GM19240 (cell line): ENCODE measurements around the gene BMPR1B.

Experiments
- DNase-seq: peaks from one replicate; pipeline ENCODE4 v3.0.0; 2011; ENCODE audit warnings: low spot score; ENCODE audit not compliant: insufficient read length

Gene BMPR1B

DNA sequence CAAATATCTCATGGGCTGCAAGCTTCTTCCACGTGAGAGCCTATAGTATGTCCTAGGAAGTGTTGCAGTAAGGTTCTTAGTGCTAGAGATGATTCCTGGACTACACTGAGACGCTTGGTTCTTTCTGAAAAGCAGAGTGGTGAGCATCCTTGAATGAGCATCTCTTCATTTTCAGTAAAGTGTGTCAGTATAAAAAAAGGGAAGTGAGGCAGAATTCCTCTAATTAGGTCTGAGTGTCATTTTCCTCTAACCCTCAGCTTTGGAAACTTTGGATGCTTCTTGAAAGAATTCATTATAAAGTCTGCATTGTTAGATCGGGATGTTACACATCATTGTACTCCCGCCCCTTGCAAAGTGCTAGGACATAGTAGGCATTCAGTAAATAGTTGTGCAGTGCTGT, 5.2 kb downstream of the BMPR1B start:
- no peak for DNase-seq

DNA sequence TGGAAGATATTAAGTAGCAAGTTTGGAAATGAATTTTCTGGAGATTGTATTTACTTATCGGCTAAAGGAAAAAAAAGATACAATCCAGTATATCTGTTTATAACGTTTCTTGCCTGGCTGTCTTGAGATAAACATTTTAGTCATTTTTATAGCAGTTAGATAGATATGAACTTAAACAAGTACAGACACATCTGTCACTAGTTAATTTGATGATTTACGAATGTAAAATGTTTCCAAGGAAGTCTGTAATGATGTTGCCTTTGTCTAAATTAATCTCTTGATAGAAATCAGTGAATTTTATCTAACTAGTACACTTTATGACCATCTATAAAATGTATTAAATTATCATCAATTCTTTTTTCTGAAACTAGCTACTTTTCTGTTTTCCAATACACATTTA, 5.7 kb downstream of the BMPR1B start:
- DNase-seq, result no peak

DNA sequence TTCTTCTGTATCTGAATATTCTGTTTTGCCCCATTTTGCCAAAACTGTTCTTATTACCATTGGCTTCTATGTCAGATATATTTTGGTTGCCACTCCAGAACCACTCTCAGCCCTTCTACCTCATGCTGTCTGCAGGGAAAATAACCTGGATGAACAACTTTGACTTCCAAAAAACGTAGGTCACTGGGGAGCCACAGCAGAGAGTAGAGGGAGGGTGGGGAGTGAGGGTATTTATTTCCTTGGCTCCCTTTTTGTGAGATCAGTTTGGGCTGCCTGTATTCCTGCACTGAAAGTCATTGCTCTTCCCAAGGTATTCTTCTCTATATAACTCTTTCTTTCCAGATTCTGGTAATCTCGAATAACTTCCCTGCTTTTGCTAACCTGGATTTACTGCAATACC, 6.3 kb downstream of the BMPR1B start:
- DNase-seq, result no peak

DNA sequence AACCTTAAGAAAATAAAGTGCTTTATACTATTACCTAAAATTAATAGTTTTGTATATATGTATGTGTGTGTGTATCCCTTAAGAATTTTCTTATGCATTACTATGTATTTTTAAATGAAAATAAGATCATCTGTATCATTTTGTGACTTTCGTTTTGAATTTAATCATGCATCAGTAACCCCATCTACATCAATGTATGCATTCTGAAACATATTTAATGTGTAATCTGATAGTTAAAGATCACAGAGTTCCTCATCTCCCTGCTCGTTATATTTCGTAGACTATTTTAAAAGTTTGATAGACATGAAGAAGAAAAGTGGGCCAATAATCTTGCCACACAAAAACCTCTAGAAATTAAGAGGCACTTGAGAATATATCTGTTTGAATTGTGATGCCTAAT, 7.4 kb downstream of the BMPR1B start:
- DNase-seq, result no peak

DNA sequence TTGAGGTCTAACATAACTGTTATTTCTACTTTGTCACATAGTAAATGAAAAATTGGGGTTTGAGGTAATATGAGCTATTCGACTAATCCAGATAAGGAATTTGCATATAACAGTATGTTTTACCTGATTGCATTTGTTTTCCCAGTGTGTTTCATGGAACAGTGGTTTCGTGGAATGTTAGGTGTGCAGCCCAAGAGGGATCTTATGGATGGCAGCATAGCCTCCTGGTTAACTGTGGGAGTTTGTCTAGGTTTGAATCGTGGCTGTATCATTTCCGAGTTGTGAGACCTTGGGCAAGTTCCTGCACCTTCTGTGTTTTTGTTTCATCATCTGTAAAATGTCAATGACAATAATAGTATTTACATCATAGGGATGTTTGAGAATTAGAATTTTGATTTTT, 7.9 kb downstream of the BMPR1B start:
- no peak for DNase-seq

DNA sequence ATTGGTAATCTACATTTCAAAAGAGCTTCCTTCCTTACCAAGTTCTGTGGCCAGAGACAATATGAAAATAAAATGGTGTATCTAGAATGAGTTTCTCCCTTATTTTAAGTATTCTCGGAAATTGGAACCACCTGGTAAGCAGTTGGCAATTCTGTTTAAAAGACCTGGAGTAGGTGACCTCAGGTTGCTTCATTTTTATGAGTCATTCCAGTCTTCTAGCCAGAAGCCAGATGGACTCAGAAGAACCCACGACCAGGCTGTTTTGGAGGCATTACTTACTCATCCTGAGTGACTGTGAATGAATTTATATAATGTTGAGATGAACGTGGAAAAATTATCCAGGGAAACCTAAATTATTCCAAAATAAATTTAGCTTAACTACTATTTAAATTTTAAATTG, 9.1 kb downstream of the BMPR1B start:
- no peak for DNase-seq

DNA sequence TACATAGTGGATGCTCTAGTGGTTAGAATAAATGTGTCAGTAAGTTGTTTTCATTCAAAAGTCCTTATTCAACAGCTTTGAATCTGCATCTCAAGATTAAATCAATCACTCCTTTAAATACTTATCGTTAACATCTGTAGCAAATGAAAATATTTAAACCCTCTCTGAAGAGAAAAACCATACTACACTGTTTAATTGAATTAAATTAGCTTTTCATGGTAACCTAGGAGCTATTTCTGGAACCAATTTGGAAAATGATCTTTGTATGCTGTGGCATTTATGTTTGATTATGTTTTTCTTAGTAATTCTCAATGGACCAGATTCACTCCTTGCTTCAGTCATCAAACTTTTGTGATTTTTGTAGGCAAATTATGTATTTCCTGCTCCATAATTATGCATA, 9.7 kb downstream of the BMPR1B start:
- no peak for DNase-seq

DNA sequence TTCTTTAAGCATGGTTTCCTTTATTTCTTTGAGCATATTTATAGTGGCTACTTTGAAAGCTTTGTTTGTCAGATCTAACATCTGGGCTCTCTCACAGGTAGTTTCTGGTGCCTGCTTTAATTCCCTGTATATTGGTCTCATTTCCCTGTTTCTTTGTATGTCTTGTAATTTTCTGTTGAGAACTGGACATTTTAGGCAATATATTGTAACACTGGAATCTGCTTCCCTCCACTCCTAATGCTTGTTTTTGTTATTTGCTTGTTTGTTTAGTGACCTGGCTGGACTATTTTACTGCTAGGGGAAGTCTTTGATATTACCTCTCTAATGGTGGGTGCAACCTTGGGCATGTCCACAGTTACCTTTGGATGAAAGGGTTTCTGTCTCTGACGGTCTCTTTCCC, 25.0 kb downstream of the BMPR1B start:
- DNase-seq, result no peak

DNA sequence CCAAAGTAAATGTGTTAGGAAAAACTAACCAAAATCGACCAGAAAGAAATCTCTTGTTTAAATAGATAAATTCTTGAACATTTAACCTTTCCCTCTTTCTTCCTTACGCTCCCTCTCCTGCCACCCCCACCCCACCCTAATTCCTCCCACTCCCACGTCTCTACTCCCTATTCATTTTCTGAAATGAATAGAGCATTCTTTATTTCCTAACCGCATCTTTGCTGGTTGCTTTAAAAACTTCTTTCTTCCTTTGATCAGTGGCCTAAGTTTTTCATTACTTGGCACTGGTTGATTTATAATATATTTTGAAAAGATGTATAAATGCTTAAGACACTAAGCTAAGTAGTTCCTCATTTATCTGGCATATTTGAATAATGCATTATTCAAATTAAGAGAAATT, 33.9 kb downstream of the BMPR1B start:
- no peak for DNase-seq

DNA sequence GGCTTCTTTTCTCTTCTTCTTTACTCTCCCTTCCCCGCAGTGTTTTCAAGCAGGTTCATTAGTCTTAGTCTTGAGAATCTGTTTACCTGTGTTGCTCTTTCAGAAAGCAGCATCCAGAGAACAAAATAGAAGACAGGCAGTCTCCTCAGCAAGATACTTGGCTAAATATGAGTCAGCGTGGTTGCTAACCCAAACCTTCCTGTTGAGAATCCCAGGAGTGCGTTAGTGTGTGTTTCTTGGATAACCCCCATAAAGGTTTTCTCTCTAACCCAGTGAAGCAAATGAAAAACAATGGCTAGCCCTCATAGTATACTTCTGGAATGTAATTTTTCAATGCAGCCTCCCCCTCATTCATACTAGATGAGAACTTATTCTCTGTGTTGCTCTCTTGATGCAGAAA, 41.1 kb downstream of the BMPR1B start:
- DNase-seq, result no peak

DNA sequence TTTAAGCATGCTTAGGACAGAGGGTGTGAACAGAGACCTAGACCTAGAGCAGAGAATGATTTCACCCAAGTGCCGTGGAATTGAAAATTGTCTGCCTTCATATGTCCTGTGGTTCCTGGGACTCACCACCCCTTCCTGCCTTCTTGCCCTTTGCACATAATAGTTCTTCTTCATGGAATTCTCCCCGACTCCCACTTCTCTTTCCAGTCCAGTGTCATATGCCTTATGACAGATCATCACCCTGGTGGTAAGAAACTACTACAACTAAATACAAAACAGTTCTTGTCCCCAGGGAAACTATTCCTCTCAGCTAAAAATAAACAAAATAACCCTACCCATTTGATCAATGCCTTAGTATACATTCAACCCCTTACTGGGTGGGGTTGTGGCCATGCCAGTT, 43.3 kb downstream of the BMPR1B start:
- DNase-seq, result no peak

DNA sequence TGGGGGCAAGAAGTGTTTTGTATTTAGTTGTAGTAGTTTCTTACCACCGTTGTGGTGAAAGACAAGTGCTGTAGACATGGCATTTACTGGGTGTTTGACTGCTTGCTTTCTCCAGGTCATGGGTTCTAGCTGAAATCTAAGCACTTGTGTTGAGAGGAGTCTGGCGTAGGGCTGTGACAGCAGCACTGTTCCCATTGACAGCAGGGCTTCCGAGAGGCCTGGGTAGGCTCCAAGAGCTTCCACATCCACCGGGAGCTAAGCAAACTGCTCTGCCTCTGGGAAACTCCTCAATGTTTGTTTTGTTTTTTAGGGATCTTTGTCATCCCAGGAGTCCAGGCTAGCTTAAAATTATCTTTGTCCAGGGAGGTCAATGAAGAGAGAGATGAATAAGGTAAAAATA, 44.3 kb downstream of the BMPR1B start:
- no peak for DNase-seq

DNA sequence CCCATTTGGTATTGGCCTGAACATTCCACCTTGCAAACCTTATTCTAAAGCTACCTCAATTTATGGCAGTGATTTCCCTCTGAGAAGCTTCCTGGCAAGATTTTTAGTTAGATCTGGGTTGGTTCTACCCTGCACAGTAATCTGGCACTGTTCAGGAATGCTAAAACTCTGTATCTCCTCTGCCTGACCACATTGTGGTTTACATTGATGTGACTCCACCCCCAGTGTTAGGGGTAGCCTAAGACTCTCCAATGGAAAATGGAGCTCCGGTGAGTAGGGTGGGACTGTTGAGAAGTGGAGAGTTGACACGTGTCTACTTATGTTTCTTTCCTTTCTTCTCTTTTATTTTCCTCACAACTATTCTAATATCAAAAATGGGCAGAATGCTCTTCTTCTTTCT, 45.4 kb downstream of the BMPR1B start:
- DNase-seq, result no peak

DNA sequence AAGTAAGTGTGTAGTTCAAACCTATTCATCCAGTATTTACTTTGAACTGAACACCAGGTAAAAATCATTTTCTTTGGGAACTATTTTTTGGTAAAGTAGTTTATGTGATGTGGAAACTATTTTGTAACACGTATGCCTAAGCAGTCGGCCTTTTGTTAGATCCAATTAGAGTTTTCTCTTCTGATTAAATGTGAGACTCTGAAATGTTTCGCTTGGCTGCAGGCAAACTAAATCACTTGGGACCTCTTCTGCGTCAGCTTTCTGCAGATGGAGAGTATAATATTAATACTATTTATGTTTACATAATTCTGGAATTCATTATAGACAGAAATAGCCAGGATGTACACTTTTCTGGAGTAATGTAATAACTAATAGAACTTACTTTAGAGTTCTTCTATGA, 46.9 kb downstream of the BMPR1B start:
- DNase-seq, result no peak

DNA sequence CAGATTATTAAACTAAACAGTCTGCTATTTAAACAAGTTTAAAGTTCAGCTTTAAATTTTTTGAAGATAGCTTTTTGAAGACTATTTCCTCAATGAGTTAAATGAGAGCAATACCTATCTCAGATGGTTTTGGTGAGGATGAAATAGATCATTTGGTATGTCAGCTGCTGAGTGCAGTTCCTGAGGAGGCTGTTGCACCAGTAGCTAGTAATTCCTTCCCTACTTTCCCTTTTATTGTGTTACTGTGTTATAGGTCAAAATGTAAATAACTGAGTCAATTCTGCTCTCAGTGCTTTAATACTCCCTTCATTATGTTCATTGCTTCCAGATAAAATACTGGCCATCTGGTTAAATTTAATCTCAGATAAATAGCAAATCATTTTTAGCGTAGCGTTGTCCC, 48.6 kb downstream of the BMPR1B start:
- no peak for DNase-seq

DNA sequence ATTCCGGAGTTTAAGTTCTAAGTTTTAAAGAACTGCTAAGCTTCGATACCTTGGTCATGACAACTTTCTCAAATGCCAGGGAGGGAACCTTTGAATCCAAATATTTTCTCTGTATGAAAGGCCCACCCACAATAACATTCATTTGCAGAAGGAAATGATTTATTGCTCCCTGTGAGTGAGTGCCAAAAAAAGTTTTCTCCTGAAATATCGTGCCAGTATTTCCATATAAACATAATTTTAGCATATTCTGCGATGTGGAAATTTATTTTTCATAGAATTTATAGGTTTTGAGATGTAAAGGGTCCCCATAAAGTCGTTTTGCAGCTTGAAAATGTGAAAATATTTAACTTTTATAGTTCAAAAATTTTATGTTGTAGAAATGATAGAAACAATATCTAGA, 53.9 kb downstream of the BMPR1B start:
- no peak for DNase-seq

DNA sequence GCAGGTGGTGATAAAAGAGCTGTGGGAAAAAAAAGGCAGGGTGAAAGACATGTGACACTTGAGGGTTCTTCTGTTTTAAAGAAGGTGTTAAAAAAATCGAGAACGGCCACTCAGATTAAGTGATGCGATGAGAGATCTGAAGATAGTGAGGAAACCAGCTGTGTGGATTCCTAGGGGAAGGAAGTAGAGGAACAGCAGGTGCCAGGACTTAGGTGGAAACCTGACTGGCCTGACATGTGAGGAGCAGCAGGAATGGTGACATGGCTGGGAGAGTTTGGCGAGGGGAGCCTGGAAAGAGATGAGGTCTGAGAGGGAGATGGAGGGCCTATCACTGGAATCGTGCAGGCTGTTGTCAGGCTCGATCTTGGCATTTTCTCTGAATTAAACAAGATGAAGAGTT, 55.5 kb downstream of the BMPR1B start:
- no peak for DNase-seq

DNA sequence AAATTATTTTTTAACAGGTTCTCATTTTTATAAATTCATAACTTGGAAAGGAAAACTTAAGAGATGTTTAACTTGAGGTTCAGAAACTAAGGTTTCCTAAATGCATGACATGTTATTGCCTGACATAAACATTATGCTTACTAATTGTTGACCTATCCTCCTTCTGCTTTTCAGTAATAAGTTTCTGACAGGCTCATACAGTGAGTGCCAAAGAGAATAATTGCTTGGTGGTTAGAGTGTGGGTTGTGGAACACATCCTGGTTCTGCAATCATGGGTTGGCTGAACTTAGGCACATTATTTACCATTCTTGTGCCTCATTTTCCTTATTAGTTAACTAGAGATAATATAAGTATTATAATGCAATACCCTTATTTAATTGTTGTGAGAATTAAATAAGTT, 56.5 kb downstream of the BMPR1B start:
- no peak for DNase-seq

DNA sequence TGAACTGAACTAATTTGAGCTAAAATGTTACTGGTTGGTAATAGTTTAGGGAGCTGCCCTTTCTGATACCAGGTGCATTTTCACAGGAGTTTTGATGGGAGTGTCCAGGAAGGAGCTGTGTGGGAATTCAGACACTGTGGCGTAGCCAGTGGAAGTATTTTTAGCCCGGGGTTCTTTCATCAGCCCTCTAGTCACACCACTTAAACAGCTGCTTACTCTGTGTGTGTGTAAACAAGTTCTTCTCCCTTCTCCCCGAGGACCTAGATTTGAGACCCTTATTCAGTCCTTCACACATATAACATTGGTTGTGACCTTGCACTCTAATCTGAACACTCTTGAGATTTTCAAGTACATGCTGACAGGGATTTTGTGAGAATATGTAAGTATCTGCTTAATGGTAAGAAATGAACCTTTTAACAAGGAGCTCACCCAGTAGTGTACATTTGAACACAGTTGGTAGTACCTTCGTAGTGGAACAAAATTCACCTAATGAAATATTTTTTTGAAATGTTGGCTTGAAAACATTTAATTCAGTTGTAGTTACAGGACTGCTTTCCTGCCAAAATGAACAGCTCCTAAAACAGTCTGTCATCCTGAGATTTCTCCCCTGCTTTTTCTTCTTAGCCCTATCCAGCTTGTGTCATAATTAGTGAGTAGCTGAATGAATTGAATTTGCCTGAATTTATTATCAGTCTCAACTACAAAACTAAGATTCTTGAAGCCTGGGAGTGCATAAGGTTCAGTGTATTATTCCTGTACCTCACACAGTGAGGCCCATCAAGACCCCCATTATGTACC, 61.8 kb downstream of the BMPR1B start:
- DNase-seq, result no peak

DNA sequence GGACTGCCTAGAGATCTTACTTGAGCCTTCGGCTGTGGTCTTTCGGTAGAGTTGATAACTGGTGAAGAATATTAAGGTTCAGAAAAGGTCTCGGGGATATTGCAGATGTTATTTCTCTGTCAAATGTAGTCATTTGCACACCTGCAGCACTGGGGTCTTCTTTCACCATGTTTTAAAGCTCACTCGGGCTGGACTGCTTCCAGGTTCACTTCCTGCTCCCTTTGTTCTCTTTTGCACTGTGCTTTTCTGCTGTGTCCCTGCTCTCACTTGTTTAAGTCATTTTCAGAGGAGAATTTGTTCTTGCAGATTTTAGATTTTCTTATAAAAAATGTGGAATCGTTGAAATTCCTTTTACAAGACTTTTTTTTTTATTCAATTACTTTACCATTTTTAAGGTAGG, 68.5 kb downstream of the BMPR1B start:
- no peak for DNase-seq

DNA sequence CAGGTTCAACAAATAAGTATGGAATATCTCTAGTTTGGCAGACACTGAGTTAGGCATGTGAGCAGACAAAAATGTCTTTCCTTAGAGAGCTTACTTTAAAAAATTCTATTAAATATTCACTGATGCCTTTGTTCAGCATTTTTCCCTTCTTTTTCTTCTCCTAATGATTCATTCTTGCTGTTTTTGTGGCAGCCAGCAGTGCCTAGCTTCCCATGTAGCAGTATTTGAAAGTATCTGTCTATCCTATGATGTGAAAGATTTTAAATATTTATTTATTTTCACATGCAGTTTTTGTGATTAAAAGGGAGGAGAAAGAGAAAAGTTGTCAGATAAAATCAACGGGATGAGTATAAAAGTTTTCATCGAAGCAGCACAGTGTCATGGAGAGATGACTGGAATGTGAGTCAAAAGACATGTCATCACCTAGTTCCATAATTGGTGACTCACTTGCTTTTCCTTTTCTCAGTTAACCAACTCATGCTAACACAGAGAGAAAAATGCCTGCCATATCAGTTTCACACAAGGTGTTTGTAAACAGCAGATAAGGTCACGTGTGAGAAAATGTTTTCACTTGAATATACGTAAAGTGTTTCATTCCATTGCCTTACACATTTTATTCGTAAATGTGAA, 69.8 kb downstream of the BMPR1B start:
- DNase-seq, result no peak

DNA sequence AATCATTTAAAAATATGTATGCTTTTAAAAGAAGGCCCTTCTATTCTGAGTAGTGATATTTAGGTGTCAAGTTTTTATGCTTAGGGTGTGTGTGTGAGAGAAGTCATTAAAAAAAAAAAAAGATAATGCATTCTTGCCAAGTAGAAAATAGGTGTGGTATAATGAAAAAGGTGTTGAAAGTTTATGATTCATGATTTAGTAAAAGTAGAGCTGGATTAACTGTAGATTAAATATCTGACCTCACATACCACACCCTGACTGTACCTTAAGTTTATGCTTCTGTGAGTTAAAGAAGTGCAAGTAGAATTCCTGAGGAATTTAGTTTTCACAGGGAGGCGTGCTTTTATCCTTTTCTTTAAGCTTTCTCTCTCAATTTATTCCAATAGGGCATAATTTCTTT, 71.1 kb downstream of the BMPR1B start:
- no peak for DNase-seq

DNA sequence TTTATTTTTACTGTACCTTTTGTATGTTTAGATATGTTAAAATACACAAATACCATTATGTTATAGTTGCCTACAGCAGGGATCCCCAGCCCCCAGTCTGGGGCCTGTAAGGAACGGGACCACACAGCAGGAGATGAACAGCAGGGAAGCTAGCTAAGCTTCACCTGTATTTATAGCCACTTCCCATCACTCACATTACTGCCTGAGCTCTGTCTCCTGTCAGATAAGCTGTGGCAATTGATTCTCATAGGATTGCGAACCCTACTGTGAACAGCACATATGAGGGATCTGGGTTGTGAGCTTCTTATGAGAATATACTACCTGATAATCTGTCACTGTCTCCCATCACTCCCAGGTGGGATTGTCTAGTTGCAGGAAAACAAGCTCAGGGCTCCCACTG, 73.9 kb downstream of the BMPR1B start:
- no peak for DNase-seq
